ENCODE measurements around the gene CSTF2.

DNA sequence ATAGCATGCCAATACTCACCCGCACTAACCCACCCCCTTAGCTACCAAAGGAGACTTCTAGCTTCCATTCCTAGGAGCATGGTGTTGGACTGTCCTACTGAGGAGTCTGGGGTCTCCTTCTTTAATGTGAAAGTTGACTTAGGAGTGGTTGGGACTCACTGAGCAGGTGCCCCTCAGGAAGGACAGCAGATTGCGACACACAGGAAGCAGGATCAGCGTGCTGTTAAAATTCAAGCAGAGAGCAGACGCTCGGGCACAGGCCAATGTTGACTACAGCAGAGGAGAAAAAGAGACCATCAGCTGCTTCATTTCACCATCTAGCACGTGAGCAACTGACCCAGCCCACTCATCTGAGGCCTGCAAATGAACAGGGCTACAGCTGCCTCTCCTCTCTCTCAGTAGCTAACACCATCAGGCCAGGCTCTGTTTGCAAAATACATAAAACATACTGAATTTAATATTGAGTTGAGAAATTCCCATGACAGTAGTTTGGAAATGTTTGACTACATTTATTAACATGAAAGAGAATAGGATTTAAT is 43.2 kb downstream of the CSTF2 start:
- TF ChIP-seq, protein P1, sequence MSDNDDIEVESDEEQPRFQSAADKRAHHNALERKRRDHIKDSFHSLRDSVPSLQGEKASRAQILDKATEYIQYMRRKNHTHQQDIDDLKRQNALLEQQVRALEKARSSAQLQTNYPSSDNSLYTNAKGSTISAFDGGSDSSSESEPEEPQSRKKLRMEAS (CRISPR knock-in tag; IDR thresholded peaks at IDR 0.05), result no peak
- TF ChIP-seq FOXK1 (CRISPR knock-in tag; IDR thresholded peaks at IDR 0.05), result no peak
- TF ChIP-seq, protein P2, sequence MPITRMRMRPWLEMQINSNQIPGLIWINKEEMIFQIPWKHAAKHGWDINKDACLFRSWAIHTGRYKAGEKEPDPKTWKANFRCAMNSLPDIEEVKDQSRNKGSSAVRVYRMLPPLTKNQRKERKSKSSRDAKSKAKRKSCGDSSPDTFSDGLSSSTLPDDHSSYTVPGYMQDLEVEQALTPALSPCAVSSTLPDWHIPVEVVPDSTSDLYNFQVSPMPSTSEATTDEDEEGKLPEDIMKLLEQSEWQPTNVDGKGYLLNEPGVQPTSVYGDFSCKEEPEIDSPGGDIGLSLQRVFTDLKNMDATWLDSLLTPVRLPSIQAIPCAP (CRISPR knock-in tag; IDR thresholded peaks at IDR 0.05), result no peak
- TF ChIP-seq, protein P3, sequence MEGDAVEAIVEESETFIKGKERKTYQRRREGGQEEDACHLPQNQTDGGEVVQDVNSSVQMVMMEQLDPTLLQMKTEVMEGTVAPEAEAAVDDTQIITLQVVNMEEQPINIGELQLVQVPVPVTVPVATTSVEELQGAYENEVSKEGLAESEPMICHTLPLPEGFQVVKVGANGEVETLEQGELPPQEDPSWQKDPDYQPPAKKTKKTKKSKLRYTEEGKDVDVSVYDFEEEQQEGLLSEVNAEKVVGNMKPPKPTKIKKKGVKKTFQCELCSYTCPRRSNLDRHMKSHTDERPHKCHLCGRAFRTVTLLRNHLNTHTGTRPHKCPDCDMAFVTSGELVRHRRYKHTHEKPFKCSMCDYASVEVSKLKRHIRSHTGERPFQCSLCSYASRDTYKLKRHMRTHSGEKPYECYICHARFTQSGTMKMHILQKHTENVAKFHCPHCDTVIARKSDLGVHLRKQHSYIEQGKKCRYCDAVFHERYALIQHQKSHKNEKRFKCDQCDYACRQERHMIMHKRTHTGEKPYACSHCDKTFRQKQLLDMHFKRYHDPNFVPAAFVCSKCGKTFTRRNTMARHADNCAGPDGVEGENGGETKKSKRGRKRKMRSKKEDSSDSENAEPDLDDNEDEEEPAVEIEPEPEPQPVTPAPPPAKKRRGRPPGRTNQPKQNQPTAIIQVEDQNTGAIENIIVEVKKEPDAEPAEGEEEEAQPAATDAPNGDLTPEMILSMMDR (IDR thresholded peaks at IDR 0.05), result no peak
- TF ChIP-seq, protein P4, sequence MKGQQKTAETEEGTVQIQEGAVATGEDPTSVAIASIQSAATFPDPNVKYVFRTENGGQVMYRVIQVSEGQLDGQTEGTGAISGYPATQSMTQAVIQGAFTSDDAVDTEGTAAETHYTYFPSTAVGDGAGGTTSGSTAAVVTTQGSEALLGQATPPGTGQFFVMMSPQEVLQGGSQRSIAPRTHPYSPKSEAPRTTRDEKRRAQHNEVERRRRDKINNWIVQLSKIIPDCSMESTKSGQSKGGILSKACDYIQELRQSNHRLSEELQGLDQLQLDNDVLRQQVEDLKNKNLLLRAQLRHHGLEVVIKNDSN (CRISPR knock-in tag; IDR thresholded peaks at IDR 0.05), result no peak
- TF ChIP-seq, protein P5, sequence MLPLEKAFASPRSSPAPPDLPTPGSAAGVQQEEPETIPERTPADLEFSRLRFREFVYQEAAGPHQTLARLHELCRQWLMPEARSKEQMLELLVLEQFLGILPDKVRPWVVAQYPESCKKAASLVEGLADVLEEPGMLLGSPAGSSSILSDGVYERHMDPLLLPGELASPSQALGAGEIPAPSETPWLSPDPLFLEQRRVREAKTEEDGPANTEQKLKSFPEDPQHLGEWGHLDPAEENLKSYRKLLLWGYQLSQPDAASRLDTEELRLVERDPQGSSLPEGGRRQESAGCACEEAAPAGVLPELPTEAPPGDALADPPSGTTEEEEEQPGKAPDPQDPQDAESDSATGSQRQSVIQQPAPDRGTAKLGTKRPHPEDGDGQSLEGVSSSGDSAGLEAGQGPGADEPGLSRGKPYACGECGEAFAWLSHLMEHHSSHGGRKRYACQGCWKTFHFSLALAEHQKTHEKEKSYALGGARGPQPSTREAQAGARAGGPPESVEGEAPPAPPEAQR (CRISPR knock-in tag; IDR thresholded peaks at IDR 0.05), result no peak
- no peak for TF ChIP-seq ZBTB21 (CRISPR knock-in tag; IDR thresholded peaks at IDR 0.05; ENCODE audit: borderline replicate concordance)
- TF ChIP-seq, protein P6, sequence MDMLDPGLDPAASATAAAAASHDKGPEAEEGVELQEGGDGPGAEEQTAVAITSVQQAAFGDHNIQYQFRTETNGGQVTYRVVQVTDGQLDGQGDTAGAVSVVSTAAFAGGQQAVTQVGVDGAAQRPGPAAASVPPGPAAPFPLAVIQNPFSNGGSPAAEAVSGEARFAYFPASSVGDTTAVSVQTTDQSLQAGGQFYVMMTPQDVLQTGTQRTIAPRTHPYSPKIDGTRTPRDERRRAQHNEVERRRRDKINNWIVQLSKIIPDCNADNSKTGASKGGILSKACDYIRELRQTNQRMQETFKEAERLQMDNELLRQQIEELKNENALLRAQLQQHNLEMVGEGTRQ (CRISPR knock-in tag; IDR thresholded peaks at IDR 0.05), result no peak
- no peak for TF ChIP-seq ETV6 (CRISPR knock-in tag; IDR thresholded peaks at IDR 0.05)
- TF ChIP-seq, protein P7, sequence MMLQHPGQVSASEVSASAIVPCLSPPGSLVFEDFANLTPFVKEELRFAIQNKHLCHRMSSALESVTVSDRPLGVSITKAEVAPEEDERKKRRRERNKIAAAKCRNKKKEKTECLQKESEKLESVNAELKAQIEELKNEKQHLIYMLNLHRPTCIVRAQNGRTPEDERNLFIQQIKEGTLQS (CRISPR knock-in tag; conservative IDR thresholded peaks at IDR 0.05), result no peak
- TF ChIP-seq RELA (CRISPR knock-in tag; IDR thresholded peaks at IDR 0.05; ENCODE audit: borderline replicate concordance), result no peak
- no peak for TF ChIP-seq GABPB1 (CRISPR knock-in tag; IDR thresholded peaks at IDR 0.05)
- no peak for TF ChIP-seq FOXJ3 (CRISPR knock-in tag; IDR thresholded peaks at IDR 0.05; ENCODE audit: borderline replicate concordance)

Data from WTC11 (cell line).